NCI-H774 (cell line): ENCODE data around the gene PRKAR2B.
A peak's percentile ranks its signal among the peaks of the same experiment; 100 is the strongest.
"Not testable (repeated sequence)": the region's sequence is repeated elsewhere in the genome, so short reads cannot be mapped to it uniquely, and the experiment has no call there.

Experiments
- DNase-seq: peaks from one replicate; lab custom pipeline; 2025; lab: John Stamatoyannopoulos, UW

PRKAR2B gene

DNA sequence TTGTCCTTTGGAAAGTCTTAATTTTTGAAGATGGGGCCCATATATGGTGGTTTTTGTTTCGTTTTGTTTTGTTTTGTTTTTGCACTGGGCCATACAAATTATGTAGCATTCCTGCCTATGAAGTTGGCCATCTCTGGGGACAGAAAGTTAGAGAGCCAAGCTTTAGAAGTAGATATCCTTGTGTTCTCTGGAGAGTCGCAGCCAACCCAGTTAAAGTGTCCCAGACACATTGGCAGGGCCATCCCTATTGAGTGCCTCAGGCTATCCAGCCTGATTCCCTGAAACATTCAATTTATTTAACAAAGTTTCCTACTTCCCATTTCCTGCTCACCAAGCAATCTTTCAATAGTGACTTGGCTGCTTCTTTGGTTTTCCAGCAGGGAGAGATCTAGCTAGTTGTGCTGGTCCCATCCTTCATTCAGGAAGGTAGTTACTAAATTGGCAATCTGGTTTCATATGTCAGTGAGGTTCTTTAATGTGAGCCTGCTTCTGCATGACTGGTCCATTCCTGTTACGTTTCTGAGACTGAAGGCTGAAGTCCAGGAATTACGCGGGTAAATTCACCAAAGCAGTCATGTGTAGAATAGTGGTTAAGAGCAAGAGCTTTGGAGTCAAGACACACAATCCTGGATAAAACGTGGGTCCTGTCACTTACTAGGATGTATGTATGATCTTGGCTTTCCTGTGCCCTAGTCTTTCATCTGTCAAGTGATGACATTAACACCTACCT, 75.0 kb downstream of the PRKAR2B start:
- no peak for DNase-seq

DNA sequence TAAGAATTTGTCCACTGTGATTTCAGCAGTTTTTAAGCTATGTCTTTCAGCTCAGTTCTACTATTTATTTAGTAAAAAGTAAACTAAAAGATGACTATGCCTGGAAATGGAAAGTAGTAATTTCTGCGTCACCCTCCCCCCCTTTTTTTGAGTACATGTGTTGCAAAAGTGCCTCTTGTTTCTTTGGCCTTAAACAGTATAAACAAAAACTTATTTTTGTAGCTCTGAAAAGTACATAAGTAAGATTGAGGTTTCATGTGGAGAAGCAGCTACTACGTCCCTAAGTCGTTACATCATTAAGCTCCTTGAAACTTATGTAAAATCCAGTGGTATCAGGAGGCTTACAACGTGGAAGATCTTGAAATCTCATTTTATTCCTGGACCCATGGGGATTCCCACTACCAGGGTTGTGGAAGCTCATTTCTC, 78.0 kb downstream of the PRKAR2B start:
- DNase-seq: no peak

DNA sequence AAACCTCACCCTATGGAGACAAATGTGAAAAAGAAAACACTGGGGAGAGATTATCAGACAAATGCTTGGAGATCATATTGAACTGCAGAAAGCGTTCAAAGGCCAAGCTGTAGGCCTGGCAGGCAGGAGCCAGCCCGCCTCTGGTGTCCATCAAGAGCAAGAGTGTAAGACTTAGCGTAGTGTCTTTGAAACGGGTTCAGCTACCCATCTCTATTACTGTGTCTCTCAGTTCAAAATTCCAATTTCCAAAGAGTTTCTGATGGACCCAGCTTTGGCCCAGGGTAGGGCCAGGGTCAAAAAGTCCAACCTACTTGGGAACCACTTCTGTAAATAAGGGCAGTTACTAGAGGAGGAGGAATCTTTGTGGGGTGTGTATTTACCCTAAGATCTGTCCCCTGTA, 78.9 kb downstream of the PRKAR2B start:
- DNase-seq: no peak

DNA sequence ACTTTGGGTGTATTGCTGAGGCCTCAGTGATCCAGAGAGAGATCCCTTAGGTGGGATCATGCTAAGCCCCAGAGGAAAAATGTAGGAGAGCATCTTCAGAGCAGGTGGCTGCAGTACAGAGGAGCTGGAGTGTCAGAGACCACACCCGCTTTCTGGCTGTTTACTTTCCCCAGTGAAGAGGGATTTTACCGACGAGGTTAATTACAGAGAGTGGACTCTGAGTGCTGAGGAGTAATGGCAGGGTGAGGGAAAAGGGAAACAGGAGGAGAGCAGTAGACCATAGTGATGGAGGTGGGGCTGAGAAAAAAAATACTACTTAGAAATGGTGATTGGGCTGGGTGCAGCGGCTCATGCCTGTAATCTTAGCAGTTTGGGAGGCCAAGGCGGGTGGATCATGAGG, 81.0 kb downstream of the PRKAR2B start:
- DNase-seq: peak; percentile 77

DNA sequence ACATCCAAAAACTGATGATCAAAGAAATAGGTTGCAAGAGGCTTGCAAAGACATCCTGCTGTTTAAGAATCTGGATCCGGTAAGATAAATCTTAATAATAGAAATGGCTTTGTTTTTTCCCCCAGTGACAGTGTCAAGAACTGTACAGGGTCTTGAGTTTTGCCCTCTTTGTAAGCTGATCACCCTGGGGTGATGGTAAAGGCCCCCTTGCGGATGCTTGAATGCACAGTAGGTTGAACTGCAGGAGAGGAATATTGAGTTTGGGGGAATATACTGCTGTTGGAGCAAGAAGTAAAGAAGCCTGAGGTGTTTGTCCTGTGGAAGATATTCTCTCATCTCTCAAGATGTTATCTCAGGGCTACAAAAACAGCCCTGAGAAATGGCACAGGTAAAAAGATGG, 83.7 kb downstream of the PRKAR2B start:
- DNase-seq: no peak

DNA sequence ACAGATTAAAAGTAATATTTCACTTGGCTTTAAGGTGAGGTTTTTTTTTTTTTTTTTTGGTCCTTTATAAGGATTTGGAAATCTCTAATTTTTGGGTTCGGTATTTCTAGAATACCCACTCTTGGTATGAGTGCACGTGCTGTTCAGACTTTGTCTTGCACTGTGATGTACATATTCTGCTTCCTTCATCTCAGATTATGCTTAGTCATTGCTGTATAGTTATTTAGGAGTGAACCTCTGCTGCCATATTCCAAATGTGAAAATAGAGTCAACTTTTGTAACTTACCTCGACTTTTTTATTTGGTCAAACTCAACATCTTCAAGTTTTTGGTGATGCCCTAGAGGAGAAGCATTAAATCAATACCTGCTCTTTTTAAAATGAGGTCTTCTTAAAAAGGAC, 84.2 kb downstream of the PRKAR2B start:
- DNase-seq: no peak

DNA sequence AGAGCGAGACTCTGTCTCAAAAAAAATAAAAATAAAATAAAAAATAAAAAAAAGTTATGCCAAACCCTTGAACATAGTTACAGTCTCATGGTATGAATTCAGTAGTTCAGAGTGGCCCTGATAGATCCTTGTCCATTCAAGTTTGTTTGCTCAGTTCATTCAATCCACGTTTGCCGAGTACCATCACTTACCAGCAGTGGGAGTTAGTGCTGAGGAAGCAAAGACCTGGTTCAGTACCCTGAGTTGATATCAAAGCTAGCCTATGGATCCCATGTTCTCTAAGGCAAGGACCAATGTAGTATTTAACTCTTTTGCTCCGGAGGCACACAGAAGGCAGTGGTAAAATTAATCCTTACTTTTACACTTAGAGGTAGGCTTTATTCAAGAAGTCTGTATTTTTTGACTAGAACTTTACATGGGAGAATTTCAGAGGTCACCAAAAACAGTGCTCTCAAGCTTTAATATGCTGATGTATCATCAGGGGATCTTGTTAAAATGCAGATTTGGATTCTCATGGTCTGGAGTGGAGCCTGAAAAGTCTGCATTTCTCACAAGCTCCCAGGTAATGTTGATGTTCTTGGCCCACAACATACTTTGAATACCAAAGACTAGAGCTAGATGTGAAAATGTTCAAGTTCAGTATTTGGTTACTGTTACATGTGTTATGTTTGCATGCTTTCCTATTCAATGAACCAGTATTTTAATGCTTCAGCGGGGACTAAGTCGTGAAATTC, 86.1 kb downstream of the PRKAR2B start:
- DNase-seq: no peak

DNA sequence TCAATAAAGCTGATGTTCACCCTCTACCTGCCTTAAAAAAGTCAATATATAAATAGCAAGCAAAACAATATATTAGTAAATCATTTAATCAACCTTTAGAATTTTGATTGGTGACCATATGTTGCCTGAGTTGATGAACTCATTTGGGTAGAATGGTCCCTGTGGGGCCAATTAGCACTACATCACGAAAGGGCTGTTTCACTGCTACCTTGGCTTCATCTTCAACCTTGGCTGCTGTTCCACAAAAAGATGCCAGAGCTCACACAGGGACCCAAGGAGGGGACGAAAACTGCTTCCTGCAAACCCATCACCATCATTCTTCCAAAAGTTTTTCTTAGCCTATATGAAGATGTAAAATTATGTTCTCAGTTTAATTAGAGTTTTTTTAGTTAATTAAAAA, 88.9 kb downstream of the PRKAR2B start:
- DNase-seq: no peak

DNA sequence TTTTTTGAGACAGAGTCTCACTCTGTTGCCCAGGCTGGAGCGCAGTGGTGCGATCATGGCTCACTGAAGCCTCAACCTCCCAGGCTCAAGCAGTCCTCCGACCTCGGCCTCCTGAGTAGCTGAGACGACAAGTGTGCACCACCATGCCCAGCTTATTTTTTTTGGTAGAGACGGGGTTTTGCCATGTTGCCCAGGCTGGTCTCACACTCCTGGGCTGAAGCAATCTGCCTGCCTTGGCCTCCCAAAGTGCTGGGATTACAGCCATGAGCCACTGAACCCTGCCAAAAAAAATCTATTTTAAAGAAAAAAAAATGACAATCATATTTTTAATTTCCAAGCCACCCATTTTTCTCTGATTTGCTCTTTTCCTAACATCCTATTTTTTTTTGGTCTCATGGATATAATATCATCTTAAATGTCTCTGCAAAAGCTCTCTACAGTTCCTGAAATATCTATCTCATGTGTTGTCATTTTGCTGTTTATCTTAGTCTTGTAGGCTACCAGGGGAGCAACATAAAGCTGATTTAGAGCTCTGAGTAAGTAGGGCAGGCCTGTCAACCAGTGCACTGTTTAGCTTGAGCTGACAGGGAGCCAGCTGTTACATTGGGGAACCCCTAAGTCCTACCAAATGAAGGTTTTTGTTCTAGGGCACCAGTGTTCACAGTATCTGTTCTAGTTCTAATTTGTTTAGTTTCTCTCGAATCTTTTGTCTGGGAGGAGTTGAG, 94.4 kb downstream of the PRKAR2B start:
- no peak for DNase-seq

DNA sequence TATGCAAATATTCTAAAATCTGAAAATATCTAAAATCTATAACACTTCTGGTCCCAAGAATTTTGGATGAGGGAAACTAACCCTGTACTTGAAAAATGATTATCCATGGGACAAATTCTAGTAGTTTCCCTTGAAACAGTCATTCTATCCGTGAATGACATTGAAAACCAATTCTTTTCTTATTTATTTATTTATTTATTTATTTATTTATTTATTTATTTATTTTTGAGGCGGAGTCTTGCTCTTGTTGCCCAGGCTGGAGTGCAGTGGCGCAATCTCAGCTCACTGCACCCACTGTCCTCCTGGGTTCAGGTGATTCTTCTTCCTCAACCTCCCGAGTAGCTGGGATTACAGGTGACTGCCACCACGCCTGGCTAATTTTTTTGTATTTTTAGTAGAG, 99.4 kb downstream of the PRKAR2B start:
- not testable (repeated sequence) for DNase-seq

DNA sequence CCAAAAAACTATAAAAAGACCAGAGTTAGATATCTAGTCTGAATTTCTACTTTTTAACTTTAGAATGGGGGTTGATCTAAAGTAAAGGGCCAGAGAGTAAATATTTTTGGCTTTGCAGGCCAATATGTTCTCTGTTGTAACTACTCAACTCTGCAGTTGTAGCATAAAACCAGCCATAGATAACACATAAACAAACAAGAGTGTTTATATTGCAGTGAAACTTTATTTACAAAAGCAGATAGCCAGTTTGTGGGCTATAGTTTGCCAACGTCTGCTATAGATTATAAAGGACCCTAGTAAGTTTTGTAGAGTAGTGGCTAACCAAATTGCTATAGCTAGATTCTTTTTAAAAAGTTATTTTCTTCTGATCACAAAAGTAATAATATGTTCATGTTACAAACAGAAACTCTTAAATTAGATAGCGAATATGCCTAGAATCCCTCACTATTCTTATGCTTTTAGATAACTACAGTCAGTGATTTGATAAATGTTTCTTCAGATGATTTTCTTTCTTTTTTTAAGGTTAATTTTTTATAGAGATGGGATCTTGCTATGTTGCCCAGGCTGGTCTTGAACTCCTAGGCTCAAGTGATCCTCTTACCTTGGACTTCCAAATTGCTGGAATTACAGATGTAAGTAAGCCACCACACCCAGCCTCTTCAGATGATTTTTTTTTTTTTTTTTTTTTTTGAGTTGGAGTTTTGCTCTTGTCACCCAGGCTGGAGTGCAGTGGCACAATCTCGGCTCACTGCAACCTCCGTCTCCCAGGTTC, 100.7 kb downstream of the PRKAR2B start:
- DNase-seq: no peak

DNA sequence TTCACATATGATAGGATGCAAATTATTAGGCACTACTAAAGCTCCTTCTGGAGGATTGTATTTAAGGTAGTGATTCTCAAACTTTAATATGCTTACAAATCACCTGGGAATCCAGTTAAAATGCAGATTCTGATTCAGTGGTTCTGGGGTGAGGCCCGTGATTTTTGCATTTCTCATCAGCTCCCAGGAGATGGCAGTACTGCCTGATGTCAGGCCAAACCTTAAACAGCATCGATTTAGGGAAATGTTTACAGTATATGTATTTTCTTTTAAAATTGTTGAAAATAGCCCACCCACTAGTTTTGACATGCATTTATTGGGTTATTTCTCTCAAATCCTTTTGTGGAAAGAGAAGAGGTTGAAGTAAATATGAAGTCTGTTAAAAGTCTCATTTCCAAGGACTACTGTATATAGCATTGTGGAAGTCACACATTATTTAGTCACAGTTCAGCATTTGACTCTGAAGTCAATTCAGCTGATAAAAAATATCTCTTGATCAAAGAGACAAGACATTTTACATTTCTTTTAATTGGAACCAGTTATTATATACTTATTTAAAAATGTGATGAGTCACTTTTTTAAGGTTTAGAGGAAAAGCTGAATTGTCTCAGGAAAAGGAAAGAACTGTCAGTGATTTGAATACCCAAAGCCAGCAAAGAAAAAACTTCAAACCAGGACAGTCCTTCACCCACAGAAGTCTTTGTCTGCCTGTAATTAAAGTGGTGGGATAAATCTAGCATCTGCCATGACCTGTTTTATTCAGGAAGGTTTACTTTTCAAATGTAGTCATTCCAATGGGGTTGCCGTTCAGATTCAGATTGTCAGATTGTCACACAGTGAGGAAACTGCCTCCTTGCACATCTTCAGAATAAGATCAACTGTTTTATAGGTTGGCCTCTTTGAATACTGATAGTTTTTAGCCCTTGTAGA, 103.2 kb downstream of the PRKAR2B start:
- DNase-seq: no peak

DNA sequence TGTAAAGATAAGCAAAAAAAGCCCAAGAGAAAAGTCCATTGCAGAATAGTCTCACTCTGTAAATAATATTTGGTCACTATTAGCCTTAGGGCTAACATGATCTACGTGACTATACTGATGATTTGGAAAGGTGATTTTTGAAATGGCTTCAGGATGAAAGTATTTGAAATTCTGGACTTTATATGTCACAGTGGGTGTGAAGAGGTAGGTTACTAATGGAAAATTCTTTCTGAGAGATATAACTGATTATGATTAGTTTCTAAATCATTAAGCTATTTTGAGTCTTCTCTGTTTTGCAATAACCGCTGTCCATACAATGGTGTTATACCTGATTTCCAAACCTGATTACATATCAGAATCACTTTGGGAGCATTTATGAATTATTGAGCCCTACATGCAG, 104.2 kb downstream of the PRKAR2B start:
- DNase-seq: no peak

DNA sequence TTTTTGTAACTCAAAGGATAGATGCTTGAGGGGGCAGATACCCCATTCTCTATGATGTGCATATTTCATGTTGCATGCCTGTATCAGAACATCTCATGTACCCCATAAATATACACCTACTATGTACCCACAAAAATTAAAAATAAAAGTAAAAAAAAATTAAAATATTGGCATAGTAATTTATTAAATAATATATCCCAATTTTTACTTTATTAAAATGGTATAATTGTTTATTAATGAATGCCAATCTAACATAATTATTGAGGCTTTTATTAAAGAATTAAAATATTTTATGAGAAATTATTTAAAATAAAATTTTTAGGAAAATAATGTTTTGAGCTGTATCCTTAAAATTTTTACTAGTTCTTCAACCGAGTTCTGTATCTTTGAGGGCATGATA, 105.4 kb downstream of the PRKAR2B start:
- no peak for DNase-seq

DNA sequence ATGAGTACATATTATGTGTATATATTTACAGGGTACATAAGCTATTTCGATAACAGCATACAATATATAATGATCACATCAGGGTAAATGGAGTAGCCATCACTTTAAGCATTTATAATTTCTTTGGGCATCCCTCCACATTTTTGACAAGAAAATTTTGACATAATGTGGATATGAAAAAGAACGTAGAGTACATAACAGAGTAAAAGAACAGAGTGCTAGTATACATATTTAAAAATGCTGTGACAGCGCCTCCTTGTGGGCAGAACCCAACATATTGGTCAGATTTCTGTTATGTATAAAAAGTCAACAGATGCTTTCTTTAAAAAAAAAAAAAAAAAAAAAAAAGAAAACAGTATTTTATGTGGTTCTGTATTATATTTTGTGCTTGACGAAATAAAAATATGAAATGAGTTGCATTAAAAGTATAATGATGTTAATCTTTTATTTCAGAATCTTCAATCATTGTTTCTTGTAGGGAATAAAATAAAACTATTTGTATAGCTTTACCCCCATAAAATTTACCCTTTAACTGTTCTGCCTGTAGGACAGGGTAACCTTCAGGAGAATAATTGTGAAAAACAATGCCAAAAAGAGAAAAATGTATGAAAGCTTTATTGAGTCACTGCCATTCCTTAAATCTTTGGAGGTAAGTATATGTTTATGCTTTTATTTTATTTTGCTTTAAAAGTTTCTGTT, 106.0 kb downstream of the PRKAR2B start:
- DNase-seq: peak; percentile 42

DNA sequence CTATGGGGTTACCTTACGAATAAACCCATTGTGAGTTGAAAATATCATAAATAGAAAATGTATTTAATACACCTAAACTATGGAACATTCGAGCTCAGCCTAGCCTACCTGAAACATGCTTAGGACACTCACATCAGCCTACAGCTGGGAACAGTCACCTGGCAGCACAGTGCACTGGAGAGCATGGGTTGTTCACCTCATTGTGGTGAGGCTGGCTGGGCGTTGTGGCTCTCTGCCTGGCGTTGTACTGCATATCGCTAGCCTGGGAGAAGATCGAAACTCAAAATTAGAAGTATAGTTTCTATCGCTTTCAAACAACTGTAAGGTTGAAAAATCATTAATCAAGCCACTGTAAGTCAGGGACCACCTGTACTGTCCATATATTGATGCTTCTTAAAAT, 107.0 kb downstream of the PRKAR2B start:
- DNase-seq: no peak

DNA sequence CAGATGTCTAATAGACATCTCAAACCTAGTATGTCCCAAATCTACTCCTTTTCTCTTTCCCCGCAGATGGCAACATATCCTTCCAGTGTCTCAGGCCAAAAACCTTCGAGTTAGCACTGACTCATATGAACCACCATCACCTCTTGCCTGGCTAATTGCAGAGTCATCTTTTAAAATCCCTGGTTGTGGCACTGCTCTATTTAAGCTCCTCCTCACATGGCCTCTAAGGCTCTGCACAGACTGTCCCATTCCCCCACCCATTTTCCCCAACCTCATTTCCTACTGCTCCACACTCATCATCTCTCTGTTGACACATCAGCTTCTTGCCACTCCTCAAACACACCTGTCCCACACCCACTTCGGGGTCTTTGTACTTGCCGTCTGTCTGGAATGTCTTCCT, 107.5 kb downstream of the PRKAR2B start:
- no peak for DNase-seq

DNA sequence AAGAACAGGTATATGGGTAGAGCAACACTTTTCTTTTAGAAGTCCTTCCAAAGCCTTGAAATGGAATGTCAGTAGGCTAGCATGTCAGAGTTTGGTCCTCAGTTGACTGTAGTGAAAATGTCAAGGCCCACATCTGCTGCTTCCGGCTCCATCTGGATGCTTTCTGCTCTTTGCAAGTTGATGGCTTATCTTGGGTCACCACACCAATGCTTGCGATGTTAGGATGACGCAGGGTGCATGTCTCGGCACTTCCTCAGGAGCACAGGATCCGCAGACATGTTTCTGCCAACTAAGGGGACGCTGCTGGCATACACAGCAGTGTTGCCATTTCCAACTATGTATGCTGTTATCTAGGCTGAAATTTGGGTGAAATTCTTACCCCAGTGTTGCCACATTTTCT, 110.3 kb downstream of the PRKAR2B start:
- no peak for DNase-seq

DNA sequence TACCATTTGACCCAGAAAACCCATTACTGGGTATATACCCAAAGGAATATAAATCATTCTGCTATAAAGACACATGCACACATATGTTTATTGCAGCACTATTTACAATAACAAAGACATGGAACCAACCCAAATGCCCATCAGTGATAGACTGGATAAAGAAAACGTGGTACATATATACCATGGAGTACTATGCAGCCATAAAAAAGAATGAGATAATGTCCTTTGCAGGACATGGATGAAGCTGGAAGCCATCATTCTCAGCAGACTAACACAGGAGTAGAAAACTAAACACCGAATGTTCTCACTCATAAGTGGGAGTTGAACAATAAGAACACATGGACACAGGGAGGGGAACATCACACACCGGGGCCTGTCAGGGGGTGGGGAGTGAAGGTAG, 111.2 kb downstream of the PRKAR2B start:
- DNase-seq: not testable (repeated sequence)

DNA sequence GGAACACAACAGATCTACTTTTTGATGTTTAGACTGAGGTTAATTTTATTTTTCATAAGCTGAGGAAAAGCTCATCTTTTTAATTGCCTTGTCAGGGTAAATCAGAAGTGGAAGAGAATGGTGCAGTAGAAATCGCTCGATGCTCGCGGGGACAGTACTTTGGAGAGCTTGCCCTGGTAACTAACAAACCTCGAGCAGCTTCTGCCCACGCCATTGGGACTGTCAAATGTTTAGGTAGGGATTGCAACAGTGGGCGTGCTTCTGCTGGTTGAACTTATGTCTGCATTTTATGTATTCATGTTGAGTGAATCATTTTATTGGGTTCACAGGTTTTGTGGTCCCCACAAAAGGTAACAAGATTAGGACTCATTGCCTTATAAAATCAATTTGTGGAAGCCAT, 112.6 kb downstream of the PRKAR2B start:
- DNase-seq: no peak

DNA sequence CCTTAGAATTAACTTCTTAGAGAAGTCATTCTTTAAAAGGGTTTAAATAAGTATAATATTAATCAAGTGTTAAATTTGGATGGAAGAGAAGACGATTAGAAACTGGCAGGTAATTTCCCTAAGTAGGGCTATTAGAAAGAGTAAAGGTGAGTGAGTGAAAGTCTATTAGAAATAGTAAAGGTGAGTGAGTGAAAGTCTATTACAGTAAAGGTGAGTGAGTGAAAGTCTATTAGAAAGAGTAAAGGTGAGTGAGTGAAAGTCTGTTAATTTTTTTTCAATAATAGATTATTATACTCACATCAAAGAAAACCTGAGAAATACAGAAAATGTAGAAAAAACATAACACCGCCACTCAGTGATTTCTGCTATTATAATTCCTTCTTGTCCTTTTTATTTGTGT, 113.5 kb downstream of the PRKAR2B start:
- no peak for DNase-seq
